Neural cell (in vitro differentiated cells): ENCODE measurements around the gene RNF144A. TPM values are rescaled to one million over a fixed set of nuclear protein-coding genes. Genes with fewer than 3 reads are reported as not detected.

ENCODE experiments used
- H2AFZ ChIP-seq: fragments of 200-600, 300-800 bp; sonication (generic), shearing (Covaris generic); 2 replicates; pipeline ENCODE4 v1.6.0; 2014; ENCODE audit warnings: low read depth, mild to moderate bottlenecking, antibody characterized with exemption, low read length, moderate library complexity
- H3F3A ChIP-seq: fragments of 200-600 bp; shearing (Covaris generic); 2 replicates; pipeline ENCODE4 v1.6.1; 2016; ENCODE audit warnings: mild to moderate bottlenecking, moderate library complexity, mixed read lengths, antibody characterized with exemption, low read length; ENCODE audit not compliant: insufficient read depth, poor library complexity, severe bottlenecking
- H3K27ac ChIP-seq: fragments of 200-600, 300-800 bp; sonication (generic), shearing (Covaris generic); 2 replicates; pipeline ENCODE4 v1.5.1; 2014; ENCODE audit warnings: mild to moderate bottlenecking, low read length, moderate library complexity
- H3K27me3 ChIP-seq: fragments of 300-800, 200-600 bp; sonication (generic), shearing (Covaris generic); 2 replicates; pipeline ENCODE4 v1.6.0; 2014; ENCODE audit warnings: mild to moderate bottlenecking, low read depth, low read length, moderate library complexity; ENCODE audit not compliant: insufficient read depth
- H3K36me3 ChIP-seq: fragments of 300-800, 200-600 bp; sonication (generic), shearing (Covaris generic); 2 replicates; pipeline ENCODE4 v1.5.1; 2014; ENCODE audit warnings: mild to moderate bottlenecking, antibody characterized with exemption, low read length, moderate library complexity; ENCODE audit not compliant: insufficient read depth
- H3K4me2 ChIP-seq: fragments of 300-800, 200-600 bp; sonication (generic), shearing (Covaris generic); 2 replicates; pipeline ENCODE4 v1.6.0; 2014; ENCODE audit warnings: mild to moderate bottlenecking, low read length
- H3K4me3 ChIP-seq: fragments of 300-800, 200-600 bp; sonication (generic), shearing (Covaris generic); 2 replicates; pipeline ENCODE4 v1.5.1; 2014; ENCODE audit warnings: mild to moderate bottlenecking, low read length, moderate library complexity
- H3K79me2 ChIP-seq: fragments of 200-600 bp; shearing (Covaris generic); replicated peaks from 2 replicates; pipeline ENCODE4 v1.6.0; 2014; ENCODE audit warnings: mild to moderate bottlenecking, low read length, moderate library complexity; ENCODE audit not compliant: insufficient read depth
- H3K9ac ChIP-seq: fragments of 300-800, 200-600 bp; sonication (generic), shearing (Covaris generic); 2 replicates; pipeline ENCODE4 v1.6.1; 2016; ENCODE audit warnings: mild to moderate bottlenecking, low read length, mixed read lengths
- H3K9me2 ChIP-seq: fragments of 200-600 bp; shearing (Covaris generic); 2 replicates; pipeline ENCODE4 v1.6.1; 2016; ENCODE audit warnings: mild to moderate bottlenecking, low read length, mixed read lengths; ENCODE audit not compliant: insufficient read depth
- H3K9me3 ChIP-seq: fragments of 200-600, 300-800 bp; sonication (generic), shearing (Covaris generic); 2 replicates; pipeline ENCODE4 v1.6.1; 2016; ENCODE audit warnings: mild to moderate bottlenecking, mixed run types, low read length, moderate library complexity, mixed read lengths
- H4K20me1 ChIP-seq: fragments of 200-600 bp; shearing (Covaris generic); 2 replicates; pipeline ENCODE4 v1.6.1; 2016; ENCODE audit warnings: mild to moderate bottlenecking, mixed run types; ENCODE audit not compliant: insufficient read depth
- CTCF ChIP-seq: fragments of 450-650 bp; IDR thresholded peaks from 2 replicates; pipeline ENCODE4 v1.5.1; 2014; ENCODE audit warnings: antibody characterized with exemption, mild to moderate bottlenecking, moderate library complexity; ENCODE audit not compliant: poor library complexity, severe bottlenecking
- EP300 ChIP-seq: fragments of 450-650 bp; conservative IDR thresholded peaks from 2 replicates; pipeline ENCODE4 v1.6.1; 2014; ENCODE audit warnings: antibody characterized with exemption, mild to moderate bottlenecking, moderate library complexity; ENCODE audit not compliant: poor library complexity, severe bottlenecking
- EZH2 ChIP-seq: fragments of 200-600, 300-800 bp; shearing (Covaris generic), sonication (generic); IDR thresholded peaks from 2 replicates; pipeline ENCODE4 v1.6.1; 2014; ENCODE audit warnings: antibody characterized with exemption, low read length, borderline replicate concordance, mild to moderate bottlenecking; ENCODE audit not compliant: insufficient read depth, poor library complexity, severe bottlenecking
- MXI1 ChIP-seq: fragments of 450-650 bp; conservative IDR thresholded peaks from 2 replicates; pipeline ENCODE4 v1.6.1; 2014; ENCODE audit warnings: antibody characterized with exemption, mild to moderate bottlenecking; ENCODE audit not compliant: poor library complexity, severe bottlenecking
- POLR2AphosphoS5 ChIP-seq: IDR thresholded peaks from 2 replicates; pipeline ENCODE4 v1.6.1; 2012
- RAD21 ChIP-seq: fragments of 450-650 bp; conservative IDR thresholded peaks from 2 replicates; pipeline ENCODE4 v1.6.1; 2014; ENCODE audit warnings: antibody characterized with exemption, mild to moderate bottlenecking, moderate library complexity
- REST ChIP-seq: IDR thresholded peaks from 2 replicates; pipeline ENCODE4 v1.6.1; 2012; ENCODE audit warnings: borderline replicate concordance
- SMC3 ChIP-seq: fragments of 450-650 bp; conservative IDR thresholded peaks from 2 replicates; pipeline ENCODE4 v1.6.1; 2014; ENCODE audit warnings: antibody characterized with exemption, mild to moderate bottlenecking, moderate library complexity; ENCODE audit not compliant: poor library complexity
- TAF1 ChIP-seq: IDR thresholded peaks from 2 replicates; pipeline ENCODE4 v1.6.1; 2012; ENCODE audit warnings: low read depth
- polyA plus RNA-seq: library from polyadenylated mRNA; depleted of rRNA; stranded (reverse); fragments of >200 nt; gene quantifications from 2 replicates; pipeline ENCODE4 v1.2.3, GENCODE V29; 2014

RNF144A gene
- polyA plus RNA-seq, 1 donor from 2014 or later: 26.9 TPM

GRCh38 chr2:6909431-6910385 lies 7.5 kb upstream of the RNF144A start:
- no peak overlapping the region for H3K27ac ChIP-seq
- H3F3A ChIP-seq: no peaks in the 10 kb centered on the region
- no peak overlapping the region for H3K4me3 ChIP-seq
- H3K27me3 ChIP-seq: no peaks in the 10 kb centered on the region
- H2AFZ ChIP-seq: no peak overlapping the region
- H3K9me3 ChIP-seq: no peaks in the 10 kb centered on the region
- H3K4me2 ChIP-seq: no peak overlapping the region
- TF ChIP-seq REST: no peak
- no peak for TF ChIP-seq MXI1
- TF ChIP-seq TAF1: no peak
- TF ChIP-seq RAD21: no peak
- TF ChIP-seq CTCF: no peak
- no peak for TF ChIP-seq POLR2AphosphoS5
- no peak for TF ChIP-seq EP300
- no peaks in the 10 kb centered on the region for H4K20me1 ChIP-seq
- no peak overlapping the region for H3K9ac ChIP-seq
- H3K36me3 ChIP-seq: no peaks in the 10 kb centered on the region
- no peaks in the 10 kb centered on the region for H3K9me2 ChIP-seq
- no peaks in the 10 kb centered on the region for H3K79me2 ChIP-seq

DNA sequence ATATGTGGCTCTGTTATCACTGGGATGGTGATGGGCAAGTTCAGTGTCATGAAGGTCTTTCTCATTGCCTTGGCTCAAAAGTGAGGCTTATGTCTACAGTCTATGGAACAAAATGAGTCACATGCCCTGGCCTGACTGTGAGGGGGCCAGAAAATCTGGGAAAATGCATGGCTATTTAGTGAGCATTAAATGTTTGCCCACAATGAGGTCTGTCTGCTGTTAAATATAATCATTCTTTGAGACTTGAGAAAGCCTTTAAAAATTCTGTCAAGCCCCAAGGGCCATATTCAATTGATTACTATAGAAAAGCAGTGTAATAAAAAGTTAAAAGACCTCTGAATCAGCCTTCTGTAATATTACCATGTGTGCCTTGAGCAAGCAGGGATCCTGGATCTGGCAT lies 5.5 kb upstream of the RNF144A start:
- no peak overlapping the region for H3K9ac ChIP-seq

More for the DNA sequence above, 5.5 kb upstream of the RNF144A start:
- H3K4me2 ChIP-seq: no peak overlapping the region
- H3K9me3 ChIP-seq: no peaks in the 10 kb centered on the region
- no peaks in the 10 kb centered on the region for H4K20me1 ChIP-seq
- H3K27ac ChIP-seq: no peak overlapping the region
- no peaks in the 10 kb centered on the region for H3F3A ChIP-seq
- no peaks in the 10 kb centered on the region for H3K36me3 ChIP-seq
- no peak overlapping the region for H3K4me3 ChIP-seq
- H3K27me3 ChIP-seq: no peaks in the 10 kb centered on the region
- TF ChIP-seq CTCF: no peak
- no peak for TF ChIP-seq RAD21
- no peak for TF ChIP-seq SMC3
- no peak for TF ChIP-seq POLR2AphosphoS5
- TF ChIP-seq EZH2: no peak
- TF ChIP-seq MXI1: no peak
- TF ChIP-seq EP300: no peak
- no peak for TF ChIP-seq REST
- TF ChIP-seq TAF1: no peak
- no peaks in the 10 kb centered on the region for H3K79me2 ChIP-seq
- H3K9me2 ChIP-seq: no peaks in the 10 kb centered on the region
- H2AFZ ChIP-seq: no peak overlapping the region
